Cardiac fibroblast (primary cell): Measurements from ENCODE around the gene CLTA.

Source experiments
- DNase-seq, 2 donors: peaks; one replicate each; pipeline versions ENCODE4 v3.0.0 to v3.0.0-alpha.2; 2010; ENCODE audit warnings: low read depth in 2 of 2
- H3K4me3 ChIP-seq, 2 donors: replicated peaks in 1 of 2; 1 replicate in 1 of 2; 2 replicates in 1 of 2; pipeline ENCODE4 v1.5.1; 2011; ENCODE audit warnings: low read depth in 2 of 2, low read length in 2 of 2, mild to moderate bottlenecking in 2 of 2, moderate library complexity in 1 of 2
- TF ChIP-seq, protein P1 (sequence below): IDR thresholded peaks from one replicate; pipeline ENCODE4 v1.5.1; 2011; ENCODE audit warnings: low read depth, mild to moderate bottlenecking, low read length, inconsistent platforms

Gene CLTA

DNA sequence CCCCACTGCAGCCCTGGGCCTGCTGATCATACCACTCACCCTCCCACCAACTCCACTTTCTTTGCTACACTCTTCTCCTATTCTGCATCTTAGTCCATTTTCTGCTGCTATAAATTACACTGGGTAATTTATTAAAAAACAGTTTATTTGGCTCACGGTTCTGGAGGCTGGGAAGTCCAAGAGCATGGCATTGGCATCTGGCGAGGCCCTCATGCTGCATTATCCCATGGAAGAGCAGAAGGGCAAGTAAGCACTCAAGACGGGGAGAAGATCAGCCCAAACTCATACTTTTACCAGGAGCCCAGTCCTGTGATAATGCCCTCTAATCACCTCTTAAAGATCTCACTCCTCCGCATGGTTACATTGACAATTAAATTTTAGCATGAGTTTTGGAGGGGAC lies 44.8 kb upstream of the CLTA start:
- DNase-seq, result no peak
- H3K4me3 ChIP-seq, result no peak overlapping the region
- TF ChIP-seq, protein P1, sequence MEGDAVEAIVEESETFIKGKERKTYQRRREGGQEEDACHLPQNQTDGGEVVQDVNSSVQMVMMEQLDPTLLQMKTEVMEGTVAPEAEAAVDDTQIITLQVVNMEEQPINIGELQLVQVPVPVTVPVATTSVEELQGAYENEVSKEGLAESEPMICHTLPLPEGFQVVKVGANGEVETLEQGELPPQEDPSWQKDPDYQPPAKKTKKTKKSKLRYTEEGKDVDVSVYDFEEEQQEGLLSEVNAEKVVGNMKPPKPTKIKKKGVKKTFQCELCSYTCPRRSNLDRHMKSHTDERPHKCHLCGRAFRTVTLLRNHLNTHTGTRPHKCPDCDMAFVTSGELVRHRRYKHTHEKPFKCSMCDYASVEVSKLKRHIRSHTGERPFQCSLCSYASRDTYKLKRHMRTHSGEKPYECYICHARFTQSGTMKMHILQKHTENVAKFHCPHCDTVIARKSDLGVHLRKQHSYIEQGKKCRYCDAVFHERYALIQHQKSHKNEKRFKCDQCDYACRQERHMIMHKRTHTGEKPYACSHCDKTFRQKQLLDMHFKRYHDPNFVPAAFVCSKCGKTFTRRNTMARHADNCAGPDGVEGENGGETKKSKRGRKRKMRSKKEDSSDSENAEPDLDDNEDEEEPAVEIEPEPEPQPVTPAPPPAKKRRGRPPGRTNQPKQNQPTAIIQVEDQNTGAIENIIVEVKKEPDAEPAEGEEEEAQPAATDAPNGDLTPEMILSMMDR, result no peak

GRCh38 chr9:36146651-36147050 lies 44.1 kb upstream of the CLTA start:
- DNase-seq, result no peak
- H3K4me3 ChIP-seq, result no peak overlapping the region
- TF ChIP-seq, protein P1, result no peak

DNA sequence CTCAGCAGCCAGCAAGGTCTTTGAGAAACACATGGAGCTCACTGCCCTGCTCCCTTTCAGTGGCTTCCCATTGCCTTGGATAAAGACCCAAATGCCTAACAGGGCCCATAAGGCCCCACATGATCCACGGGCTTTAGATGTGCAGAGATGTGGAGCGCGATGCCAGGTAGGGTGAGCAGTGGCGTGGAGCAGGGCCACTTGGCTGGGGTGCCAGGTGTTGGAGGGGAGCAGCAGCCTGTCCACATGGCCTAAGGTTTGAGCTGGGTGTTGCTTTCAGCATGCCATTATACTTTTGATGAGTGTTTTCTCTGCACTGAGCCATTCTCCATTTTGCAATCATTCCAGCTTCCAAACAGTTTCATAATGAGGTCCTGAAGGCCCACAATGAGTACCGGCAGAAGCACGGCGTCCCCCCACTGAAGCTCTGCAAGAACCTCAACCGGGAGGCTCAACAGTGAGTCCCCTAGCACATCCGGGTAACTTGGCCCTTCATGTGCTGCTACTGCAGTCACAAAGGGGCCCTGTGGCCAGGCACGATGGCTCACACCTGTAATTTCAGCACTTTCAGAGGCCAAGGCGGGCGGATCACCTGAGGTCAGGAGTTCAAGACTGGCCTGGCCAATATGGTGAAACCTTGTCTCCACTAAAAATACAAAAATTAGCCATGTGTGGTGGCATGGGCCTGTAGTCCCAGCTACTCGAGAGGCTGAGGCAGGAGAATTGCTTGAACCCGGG lies 43.1 kb upstream of the CLTA start:
- no peak overlapping the region for H3K4me3 ChIP-seq
- no peak for DNase-seq

GRCh38 chr9:36148311-36149051 lies 42.2 kb upstream of the CLTA start:
- TF ChIP-seq, protein P1, result no peak
- peak; percentile 98 to 99 for DNase-seq
- H3K4me3 ChIP-seq, result no peak overlapping the region

More for the DNA sequence above, 43.1 kb upstream of the CLTA start:
- TF ChIP-seq, protein P1, result no peak

- DNase-seq, result peak; percentile 75 to 82
- peak overlapping the region in 1 of 2 donors; percentile 7 for H3K4me3 ChIP-seq
- TF ChIP-seq, protein P1, result no peak
Observed at GRCh38 chr9:36149197-36149596, 41.5 kb upstream of the CLTA start.

DNA sequence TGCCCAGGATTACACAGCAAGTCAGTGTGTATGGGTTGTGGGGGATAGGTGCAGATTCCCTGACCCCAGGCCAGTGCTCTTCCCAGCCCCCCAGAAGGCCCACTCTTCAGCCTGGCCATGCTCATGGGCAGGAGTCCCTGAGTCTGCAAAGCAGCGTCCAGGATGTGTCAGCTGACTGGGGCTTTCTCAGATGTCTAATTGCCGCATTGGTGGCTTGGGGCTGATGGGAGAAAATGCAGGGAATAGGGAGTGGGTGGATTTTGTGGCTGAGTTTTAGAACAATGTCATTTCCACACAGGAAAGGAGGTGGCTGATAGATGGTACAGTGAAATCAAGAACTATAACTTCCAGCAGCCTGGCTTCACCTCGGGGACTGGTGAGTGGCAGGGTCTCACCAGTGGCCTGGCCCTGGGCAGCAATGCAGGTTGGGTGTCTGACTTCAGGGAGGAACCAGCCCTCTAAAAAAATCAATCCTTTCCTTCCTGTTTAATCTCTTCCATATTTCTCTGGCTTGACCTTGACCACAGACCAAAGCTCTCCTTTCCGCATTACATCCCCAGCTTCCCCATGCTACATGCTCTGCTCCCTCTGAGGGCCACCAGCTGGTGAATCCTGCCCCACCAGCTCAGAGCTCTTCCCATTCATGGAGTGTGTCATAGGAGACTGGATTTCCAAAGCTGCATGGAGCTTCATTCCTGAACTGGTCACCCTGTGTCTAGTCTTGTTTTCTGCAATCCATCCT lies 40.0 kb upstream of the CLTA start:
- TF ChIP-seq, protein P1, result no peak
- peak in 1 of 2 donors; percentile 43 for DNase-seq
- no peak overlapping the region for H3K4me3 ChIP-seq
